ENCODE results near the gene USP35.

- TF ChIP-seq, protein P1, sequence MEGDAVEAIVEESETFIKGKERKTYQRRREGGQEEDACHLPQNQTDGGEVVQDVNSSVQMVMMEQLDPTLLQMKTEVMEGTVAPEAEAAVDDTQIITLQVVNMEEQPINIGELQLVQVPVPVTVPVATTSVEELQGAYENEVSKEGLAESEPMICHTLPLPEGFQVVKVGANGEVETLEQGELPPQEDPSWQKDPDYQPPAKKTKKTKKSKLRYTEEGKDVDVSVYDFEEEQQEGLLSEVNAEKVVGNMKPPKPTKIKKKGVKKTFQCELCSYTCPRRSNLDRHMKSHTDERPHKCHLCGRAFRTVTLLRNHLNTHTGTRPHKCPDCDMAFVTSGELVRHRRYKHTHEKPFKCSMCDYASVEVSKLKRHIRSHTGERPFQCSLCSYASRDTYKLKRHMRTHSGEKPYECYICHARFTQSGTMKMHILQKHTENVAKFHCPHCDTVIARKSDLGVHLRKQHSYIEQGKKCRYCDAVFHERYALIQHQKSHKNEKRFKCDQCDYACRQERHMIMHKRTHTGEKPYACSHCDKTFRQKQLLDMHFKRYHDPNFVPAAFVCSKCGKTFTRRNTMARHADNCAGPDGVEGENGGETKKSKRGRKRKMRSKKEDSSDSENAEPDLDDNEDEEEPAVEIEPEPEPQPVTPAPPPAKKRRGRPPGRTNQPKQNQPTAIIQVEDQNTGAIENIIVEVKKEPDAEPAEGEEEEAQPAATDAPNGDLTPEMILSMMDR (IDR thresholded peaks at IDR 0.05), result no peak
- TF ChIP-seq SIN3A (IDR thresholded peaks at IDR 0.05; ENCODE audit: borderline replicate concordance, low read depth, low read length) (no peak), PBX3 (IDR thresholded peaks at IDR 0.05) (no peak), TEAD4 (IDR thresholded peaks at IDR 0.05; ENCODE audit: borderline replicate concordance, insufficient read depth) (no peak), POLR2AphosphoS5 (IDR thresholded peaks at IDR 0.05; ENCODE audit: low read depth, low read length) (no peak)
- TF ChIP-seq, protein P2, sequence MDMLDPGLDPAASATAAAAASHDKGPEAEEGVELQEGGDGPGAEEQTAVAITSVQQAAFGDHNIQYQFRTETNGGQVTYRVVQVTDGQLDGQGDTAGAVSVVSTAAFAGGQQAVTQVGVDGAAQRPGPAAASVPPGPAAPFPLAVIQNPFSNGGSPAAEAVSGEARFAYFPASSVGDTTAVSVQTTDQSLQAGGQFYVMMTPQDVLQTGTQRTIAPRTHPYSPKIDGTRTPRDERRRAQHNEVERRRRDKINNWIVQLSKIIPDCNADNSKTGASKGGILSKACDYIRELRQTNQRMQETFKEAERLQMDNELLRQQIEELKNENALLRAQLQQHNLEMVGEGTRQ (IDR thresholded peaks at IDR 0.05; ENCODE audit: borderline replicate concordance, low read depth, low read length), result no peak
Observed at GRCh38 chr11:78261367-78261766, 72.6 kb downstream of the USP35 start.

Data from SK-N-SH (cell line).